ENCODE data around the gene CFL1.

- TF ChIP-seq CTCF (IDR thresholded peaks at IDR 0.05) (no peak), POLR2AphosphoS5 (IDR thresholded peaks at IDR 0.05) (peak; percentile 91)
Observed at GRCh38 chr11:65833297-65834030, 24.5 kb downstream of the CFL1 start, which contains the start of gene SNX32.
